GM12864 (cell line): ENCODE measurements around the gene CNOT4.

ENCODE experiments used
- DNase-seq: peaks from one replicate; pipeline ENCODE4 v3.0.0-alpha.2; 2011; ENCODE audit warnings: low read depth
- H3K4me3 ChIP-seq: 2 replicates; pipeline ENCODE4 v1.5.1; 2011; ENCODE audit warnings: mild to moderate bottlenecking, low read depth, low read length, control low read depth
- CTCF ChIP-seq: IDR thresholded peaks from 2 replicates; pipeline ENCODE4 v1.5.1; 2011; ENCODE audit warnings: low read depth, mild to moderate bottlenecking, moderate library complexity, low read length, control low read depth, inconsistent platforms; ENCODE audit errors: missing control alignments

Gene CNOT4

GRCh38 chr7:135337977-135338550 is 171.8 kb downstream of the CNOT4 start:
- DNase-seq: no peak

GRCh38 chr7:135337506-135337905 is 172.4 kb downstream of the CNOT4 start:
- TF ChIP-seq CTCF: no peak
- no peak overlapping the region for H3K4me3 ChIP-seq
- no peak for DNase-seq

More at GRCh38 chr7:135337977-135338550, 171.8 kb downstream of the CNOT4 start:
- TF ChIP-seq CTCF: no peak
- H3K4me3 ChIP-seq: no peak overlapping the region

- DNase-seq: no peak
- H3K4me3 ChIP-seq: no peak overlapping the region
- peak; percentile 57 for TF ChIP-seq CTCF
These were observed 174.2 kb downstream of the CNOT4 start for GRCh38 chr7:135335628-135336139.

DNA sequence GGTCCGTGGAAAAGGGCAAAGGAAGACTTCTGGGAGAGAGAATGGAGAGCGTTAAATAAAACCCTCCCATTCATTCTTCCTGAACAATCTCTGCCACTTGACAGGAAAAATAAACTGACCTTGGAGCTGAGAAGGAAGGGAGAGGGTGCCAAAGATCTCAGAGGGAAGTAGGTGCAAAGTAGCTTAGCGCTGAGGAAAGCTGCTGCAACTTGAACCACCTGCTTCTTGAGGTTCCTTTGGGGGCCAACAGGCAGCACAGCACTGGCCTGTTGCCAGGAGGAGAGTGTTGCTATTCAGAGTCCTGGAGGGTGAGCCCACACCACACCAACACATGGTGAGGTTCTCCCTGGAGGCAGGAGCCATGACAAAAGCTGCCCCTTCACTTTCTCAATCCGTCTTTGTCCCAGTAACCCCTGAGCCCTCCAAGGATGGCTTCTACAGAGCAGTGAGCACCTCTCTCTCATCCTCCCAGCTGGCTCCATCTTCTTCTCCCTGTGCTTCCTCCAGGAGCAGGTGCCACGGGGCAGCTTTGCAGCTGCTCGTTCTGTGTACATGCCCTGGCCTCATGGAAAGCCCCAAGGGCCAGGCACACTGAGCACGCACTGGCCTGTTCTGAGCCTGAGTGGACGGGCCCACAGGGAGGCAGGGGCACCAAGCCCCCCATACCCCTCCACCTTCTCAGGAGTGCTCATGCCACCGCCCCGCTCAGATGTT is 174.9 kb downstream of the CNOT4 start:
- no peak for TF ChIP-seq CTCF
- H3K4me3 ChIP-seq: no peak overlapping the region
- DNase-seq: no peak

DNA sequence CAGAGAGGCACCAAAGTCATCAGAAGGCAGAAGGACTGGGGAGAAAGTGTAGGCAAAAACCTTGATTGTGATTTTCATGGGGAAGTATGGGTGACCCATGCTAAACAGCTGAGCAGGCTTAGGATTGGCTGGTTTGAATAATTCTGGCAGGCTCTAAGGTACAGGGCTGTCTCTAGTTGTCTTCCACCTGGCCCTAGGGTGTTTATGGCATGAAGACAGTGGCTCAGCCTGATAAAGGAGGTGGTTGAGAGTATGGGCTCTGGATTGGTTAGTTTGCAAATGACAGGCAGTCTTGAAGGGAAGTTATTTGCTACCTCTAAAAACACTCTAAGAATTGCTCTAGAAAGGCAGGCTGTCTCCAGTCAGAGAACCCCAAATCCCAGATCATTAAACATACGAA is 176.0 kb downstream of the CNOT4 start:
- TF ChIP-seq CTCF: no peak

DNA sequence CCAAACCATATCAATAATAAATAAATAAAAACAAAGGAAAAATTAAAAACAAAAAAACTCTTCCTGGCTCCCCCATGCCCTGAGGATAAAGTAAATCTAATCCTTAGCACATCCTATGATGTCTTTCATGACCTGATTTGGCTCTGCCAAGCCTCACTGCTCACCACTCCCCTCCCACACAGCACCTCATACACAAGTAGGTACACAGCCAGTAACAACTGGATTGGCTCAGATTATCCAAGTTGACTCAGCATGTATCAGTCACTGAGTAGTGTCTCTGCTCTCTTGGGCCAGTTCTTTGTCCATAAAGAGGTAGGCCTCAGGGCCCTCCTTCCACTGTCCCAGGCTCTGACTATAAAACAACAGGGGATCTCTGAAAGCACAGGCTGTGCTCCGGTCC is 176.7 kb downstream of the CNOT4 start:
- no peak for TF ChIP-seq CTCF
- no peak for DNase-seq
- H3K4me3 ChIP-seq: no peak overlapping the region

More for the DNA sequence above, 176.0 kb downstream of the CNOT4 start:
- DNase-seq: no peak
- H3K4me3 ChIP-seq: no peak overlapping the region
